Kidney epithelial cell (primary cell): ENCODE data around the gene NRP1. TPM values are rescaled to one million over a fixed set of nuclear protein-coding genes. Genes with fewer than 3 reads are reported as not detected.

ENCODE experiments used
- DNase-seq: peaks from one replicate; pipeline ENCODE4 v3.0.0-alpha.2; 2010; ENCODE audit warnings: low read depth
- H3K27me3 ChIP-seq: 2 replicates; pipeline ENCODE4 v1.6.0; 2011; ENCODE audit warnings: low read length; ENCODE audit not compliant: control insufficient read depth, insufficient read depth
- H3K36me3 ChIP-seq: 2 replicates; pipeline ENCODE4 v1.5.1; 2011; ENCODE audit warnings: low read length; ENCODE audit not compliant: control insufficient read depth, insufficient read depth
- H3K4me3 ChIP-seq: 2 replicates; pipeline ENCODE4 v1.5.1; 2011; ENCODE audit warnings: low read depth, mild to moderate bottlenecking, control low read depth, low read length
- total RNA-seq: library from RNA; depleted of rRNA; stranded (reverse); fragments of >200 nt; gene quantifications from 2 replicates; pipeline ENCODE4 v1.2.3, GENCODE V29; 2015
- TF ChIP-seq, protein P1 (sequence below): IDR thresholded peaks from 2 replicates; pipeline ENCODE4 v1.5.1; 2011; ENCODE audit warnings: mild to moderate bottlenecking, moderate library complexity, low read length, control low read depth, inconsistent platforms; ENCODE audit not compliant: insufficient read depth, poor library complexity, severe bottlenecking

NRP1 gene
- total RNA-seq, 1 donor from 2014 or later, result 72.6 TPM

DNA sequence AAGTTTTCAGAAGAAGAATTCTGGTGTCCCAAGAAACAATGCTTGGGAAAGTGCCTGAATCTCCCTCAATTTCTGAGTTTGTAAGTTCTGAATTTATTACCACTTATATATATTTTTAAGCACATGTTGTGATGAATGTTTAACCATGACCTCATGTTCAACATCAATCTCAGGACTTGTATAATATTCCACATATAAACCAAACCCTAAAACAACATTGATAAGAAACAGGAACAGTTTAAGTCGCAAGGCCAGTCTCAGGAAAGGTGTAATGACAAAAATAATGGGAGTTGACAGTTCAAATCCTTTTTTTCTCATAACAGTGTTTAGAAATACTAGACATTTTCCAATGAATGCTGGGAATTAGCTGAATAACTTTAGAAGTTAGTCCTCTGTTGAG is 22.8 kb downstream of the NRP1 start:
- no peak overlapping the region for H3K4me3 ChIP-seq
- no peaks in the 10 kb centered on the region for H3K36me3 ChIP-seq
- DNase-seq, result no peak
- no peaks in the 10 kb centered on the region for H3K27me3 ChIP-seq
- TF ChIP-seq, protein P1, sequence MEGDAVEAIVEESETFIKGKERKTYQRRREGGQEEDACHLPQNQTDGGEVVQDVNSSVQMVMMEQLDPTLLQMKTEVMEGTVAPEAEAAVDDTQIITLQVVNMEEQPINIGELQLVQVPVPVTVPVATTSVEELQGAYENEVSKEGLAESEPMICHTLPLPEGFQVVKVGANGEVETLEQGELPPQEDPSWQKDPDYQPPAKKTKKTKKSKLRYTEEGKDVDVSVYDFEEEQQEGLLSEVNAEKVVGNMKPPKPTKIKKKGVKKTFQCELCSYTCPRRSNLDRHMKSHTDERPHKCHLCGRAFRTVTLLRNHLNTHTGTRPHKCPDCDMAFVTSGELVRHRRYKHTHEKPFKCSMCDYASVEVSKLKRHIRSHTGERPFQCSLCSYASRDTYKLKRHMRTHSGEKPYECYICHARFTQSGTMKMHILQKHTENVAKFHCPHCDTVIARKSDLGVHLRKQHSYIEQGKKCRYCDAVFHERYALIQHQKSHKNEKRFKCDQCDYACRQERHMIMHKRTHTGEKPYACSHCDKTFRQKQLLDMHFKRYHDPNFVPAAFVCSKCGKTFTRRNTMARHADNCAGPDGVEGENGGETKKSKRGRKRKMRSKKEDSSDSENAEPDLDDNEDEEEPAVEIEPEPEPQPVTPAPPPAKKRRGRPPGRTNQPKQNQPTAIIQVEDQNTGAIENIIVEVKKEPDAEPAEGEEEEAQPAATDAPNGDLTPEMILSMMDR, result no peak

DNA sequence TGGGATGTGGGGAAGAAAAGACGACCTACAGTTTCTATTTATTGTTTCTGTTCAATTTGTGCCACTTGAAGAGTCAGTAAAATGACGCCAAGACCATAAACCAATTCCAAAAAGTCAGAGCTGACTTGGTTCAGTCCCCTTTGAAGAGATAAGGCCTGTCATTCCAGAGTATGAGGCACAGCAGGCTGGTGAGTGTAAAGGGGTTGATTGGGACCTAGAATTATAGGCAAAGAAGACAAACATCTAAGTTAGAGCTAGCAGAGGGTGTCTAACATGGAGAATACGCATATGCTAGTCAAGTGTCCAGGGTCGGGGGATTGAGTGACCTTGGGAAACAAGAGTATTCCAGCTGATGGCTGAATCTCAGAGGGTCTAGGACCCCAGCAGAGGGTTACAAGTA is 23.6 kb downstream of the NRP1 start:
- H3K4me3 ChIP-seq, result no peak overlapping the region
- DNase-seq, result no peak
- TF ChIP-seq, protein P1, result no peak
- no peaks in the 10 kb centered on the region for H3K36me3 ChIP-seq
- H3K27me3 ChIP-seq, result no peaks in the 10 kb centered on the region

DNA sequence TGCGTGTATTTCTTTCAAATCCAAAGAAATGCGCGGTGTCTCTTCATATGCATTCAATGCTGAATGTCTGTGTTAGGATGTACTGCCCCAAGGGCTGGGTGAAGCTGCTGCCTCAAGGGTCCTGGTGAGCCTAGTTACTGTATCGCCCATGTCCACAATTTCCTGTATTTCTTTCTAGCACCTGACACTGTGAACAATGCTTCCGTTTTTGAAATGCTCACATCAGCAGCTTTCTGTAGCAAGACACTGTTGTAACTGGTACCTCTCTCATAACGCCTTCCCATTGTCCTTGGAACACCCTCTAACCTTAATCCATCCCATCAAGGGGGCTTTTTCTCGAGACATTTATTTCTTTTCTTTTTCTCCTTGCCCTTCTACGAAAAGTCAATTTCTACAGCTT is 25.1 kb downstream of the NRP1 start:
- TF ChIP-seq, protein P1, result no peak
- no peak for DNase-seq
- H3K27me3 ChIP-seq, result no peaks in the 10 kb centered on the region
- peaks cover 1% of the 10 kb centered on the region for H3K36me3 ChIP-seq
- H3K4me3 ChIP-seq, result no peak overlapping the region

DNA sequence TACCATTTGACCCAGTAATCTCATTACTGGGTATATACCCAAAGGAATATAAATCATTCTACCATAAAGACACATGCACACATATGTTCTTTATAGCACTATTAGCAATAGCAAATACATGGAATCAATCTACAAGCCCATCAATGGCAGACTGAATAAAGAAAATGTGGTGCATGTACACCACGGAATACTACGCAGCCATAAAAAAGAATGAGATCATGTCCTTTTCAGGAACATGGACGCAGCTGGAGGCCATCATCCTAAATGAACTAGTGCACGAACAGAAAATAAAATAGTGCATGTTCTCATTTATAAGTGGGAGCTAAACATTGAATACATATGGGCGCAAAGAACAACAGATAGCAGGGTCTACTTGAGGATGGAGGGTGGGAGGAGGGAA is 26.6 kb downstream of the NRP1 start:
- DNase-seq, result no peak
- H3K36me3 ChIP-seq, result peaks cover 1% of the 10 kb centered on the region

DNA sequence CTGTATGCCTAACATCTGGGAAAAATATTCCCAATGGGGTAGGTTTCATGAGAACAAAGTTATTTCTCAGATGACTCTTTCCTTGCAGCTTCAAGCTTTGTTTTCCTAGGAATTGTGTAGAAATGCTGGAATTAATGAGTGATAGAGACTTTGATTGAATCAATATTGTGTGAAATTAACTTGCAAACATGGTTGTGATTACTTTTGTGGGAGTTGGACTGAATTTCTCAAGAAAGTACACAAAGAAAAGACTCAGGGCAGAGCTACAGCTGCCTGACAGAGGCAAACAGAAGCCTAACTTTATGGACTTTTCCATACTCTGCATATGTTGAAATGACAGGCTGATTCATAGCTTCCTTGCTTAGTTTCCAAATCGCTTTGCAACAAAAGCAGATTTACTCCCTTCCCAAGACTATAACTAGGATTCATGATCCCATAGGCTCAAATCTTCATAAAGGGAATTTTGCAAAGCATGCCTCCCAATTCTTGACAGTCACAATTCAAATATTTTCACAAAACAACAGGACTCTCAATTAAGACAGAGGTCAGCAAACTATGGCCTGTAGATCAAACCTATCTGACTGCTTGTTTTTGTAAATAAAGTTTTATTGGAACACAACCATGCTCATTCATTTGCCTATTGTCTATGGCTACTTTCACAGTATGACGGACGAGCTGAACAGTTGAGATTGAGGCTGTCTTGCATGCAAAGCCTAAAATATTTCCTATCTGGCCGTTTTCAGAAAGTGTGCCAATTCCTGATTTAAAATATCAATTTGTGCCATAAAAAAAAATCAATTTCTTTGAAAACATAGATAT is 27.6 kb downstream of the NRP1 start:
- TF ChIP-seq, protein P1, result no peak
- no peaks in the 10 kb centered on the region for H3K27me3 ChIP-seq
- no peak overlapping the region for H3K4me3 ChIP-seq
- peaks cover 1% of the 10 kb centered on the region for H3K36me3 ChIP-seq
- DNase-seq, result no peak

More for the DNA sequence above, 26.6 kb downstream of the NRP1 start:
- H3K4me3 ChIP-seq, result no peak overlapping the region
- H3K27me3 ChIP-seq, result no peaks in the 10 kb centered on the region
- TF ChIP-seq, protein P1, result no peak

DNA sequence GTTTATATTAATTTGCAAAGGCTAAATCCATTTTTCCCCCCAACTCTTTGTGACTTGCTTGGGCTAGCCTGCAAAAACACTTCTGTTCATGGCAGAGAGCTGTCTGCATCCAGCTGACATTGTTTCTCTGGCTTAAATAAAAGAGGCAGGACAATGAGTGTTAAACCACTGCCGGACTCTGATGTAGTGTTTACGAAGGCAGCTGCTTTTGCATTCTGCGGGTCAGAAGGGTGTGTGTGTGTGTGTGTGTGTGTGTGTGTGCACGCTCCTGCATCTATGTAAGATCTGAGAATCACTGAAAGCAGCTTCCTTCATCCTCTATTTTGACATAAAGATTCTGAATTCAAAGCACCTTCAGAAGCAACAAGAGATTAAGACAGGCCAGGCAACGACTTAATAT is 28.3 kb downstream of the NRP1 start:
- H3K36me3 ChIP-seq, result peaks cover 1% of the 10 kb centered on the region

More for the DNA sequence above, 28.3 kb downstream of the NRP1 start:
- no peaks in the 10 kb centered on the region for H3K27me3 ChIP-seq
- no peak overlapping the region for H3K4me3 ChIP-seq
- no peak for DNase-seq
- TF ChIP-seq, protein P1, result no peak
